Thyroid gland (tissue), 4 donors: ENCODE measurements around the gene TCL1A. TPM values are rescaled to one million over a fixed set of nuclear protein-coding genes. Genes with fewer than 3 reads are reported as not detected.

Experiments
- DNase-seq, 2 donors: peaks; one replicate each; pipeline ENCODE4 v3.0.0-alpha.2; 2019
- H3K27ac ChIP-seq, 3 donors: fragments of 200-600 bp; sonication (generic); 1 replicate in 2 of 3; 2 replicates in 1 of 3; pipeline ENCODE4 v1.5.1; 2016 to 2019; ENCODE audit warnings: mild to moderate bottlenecking in 1 of 3, moderate library complexity in 1 of 3
- H3K27me3 ChIP-seq: fragments of 200-600 bp; sonication (generic); one replicate; pipeline ENCODE4 v1.5.1; 2019
- H3K36me3 ChIP-seq, 2 donors: fragments of 200-600 bp; sonication (generic); one replicate each; pipeline ENCODE4 v1.5.1; 2016 to 2019
- H3K4me1 ChIP-seq, 2 donors: fragments of 200-600 bp; sonication (generic); one replicate each; pipeline ENCODE4 v1.5.1; 2017 to 2019
- H3K4me3 ChIP-seq, 3 donors: fragments of 200-600 bp; sonication (generic); replicated peaks in 1 of 3; 1 replicate in 2 of 3; 2 replicates in 1 of 3; pipeline ENCODE4 v1.5.1; 2016; ENCODE audit warnings: mild to moderate bottlenecking in 1 of 3
- H3K9me3 ChIP-seq: fragments of 200-600 bp; sonication (generic); one replicate; pipeline ENCODE4 v1.5.1; 2017
- CTCF ChIP-seq, 6 experiments: fragments of 200-600 bp in 3 of 6; fragments of 450-650 bp in 3 of 6; sonication (generic) in 3 of 6; IDR thresholded peaks; one replicate each; pipeline ENCODE4 v1.5.1; 2016 to 2019; ENCODE audit warnings: antibody characterized with exemption in 6 of 6, mild to moderate bottlenecking in 2 of 6, inconsistent platforms in 1 of 6, moderate library complexity in 1 of 6
- POLR2A ChIP-seq, 2 donors: fragments of 450-650 bp; IDR thresholded peaks; one replicate each; pipeline ENCODE4 v1.6.1; 2017; ENCODE audit warnings: antibody characterized with exemption in 2 of 2, mild to moderate bottlenecking in 2 of 2, moderate library complexity in 1 of 2
- WGBS, 2 donors: methylation state at CpG; one replicate each; pipeline ENCODE4 v1.1.5; 2017; 5-methylcytosine and 5-hydroxymethylcytosine counted together
- intact Hi-C: fragments of 100-400 bp; cut with DNase I; formaldehyde crosslinking; loops from one replicate; pipeline ENCODE4 v1.15.1; 2023
- total RNA-seq, 4 donors: library from RNA; depleted of rRNA; stranded (reverse); fragments of >200 nt; gene quantifications; one replicate each; pipeline ENCODE4 v1.2.3, GENCODE V29; 2016

The TCL1A gene
- total RNA-seq, 4 donors from 2014 or later, result not detected

- DNase-seq, result no peak
- intact Hi-C loops, result no loop called here
- 76 to 96% methylated on average over 4 of the region's 5 CpGs for WGBS, 2 donors
- H3K27ac ChIP-seq, result no peak overlapping the region
- H3K4me1 ChIP-seq, result no peaks in the 10 kb centered on the region
- H3K4me3 ChIP-seq, result no peak overlapping the region
- TF ChIP-seq CTCF (IDR thresholded peaks at IDR 0.05) (no peak), POLR2A (IDR thresholded peaks at IDR 0.05) (no peak)
- H3K9me3 ChIP-seq, result no peaks in the 10 kb centered on the region
- no peaks in the 10 kb centered on the region for H3K27me3 ChIP-seq
- H3K36me3 ChIP-seq, result no peaks in the 10 kb centered on the region
Observed at GRCh38 chr14:95695051-95695450, 18.9 kb downstream of the TCL1A start.

- no peak overlapping the region for H3K4me3 ChIP-seq
- no peaks in the 10 kb centered on the region for H3K9me3 ChIP-seq
- H3K27ac ChIP-seq, result no peak overlapping the region
- no peak for DNase-seq
- intact Hi-C loops, result no loop called here
- WGBS, 2 donors, result 91% methylated on average over 4 of the region's 4 CpGs; no CpG with 5 or more reads in 1 of the 2 donors
- H3K36me3 ChIP-seq, result no peaks in the 10 kb centered on the region
- no peaks in the 10 kb centered on the region for H3K4me1 ChIP-seq
- TF ChIP-seq CTCF (IDR thresholded peaks at IDR 0.05) (no peak), POLR2A (IDR thresholded peaks at IDR 0.05) (no peak)
- no peaks in the 10 kb centered on the region for H3K27me3 ChIP-seq
Observed at GRCh38 chr14:95692109-95692508, 21.8 kb downstream of the TCL1A start.

GRCh38 chr14:95691591-95691990 lies 22.3 kb downstream of the TCL1A start:
- 95% methylated on average over 8 to 10 of the region's 10 CpGs for WGBS, 2 donors

GRCh38 chr14:95690815-95691214 lies 23.1 kb downstream of the TCL1A start:
- Histone ChIP-seq H3K4me3 (no peak overlapping the region), H3K27ac (no peak overlapping the region), H3K9me3 (no peaks in the 10 kb centered on the region), H3K4me1 (no peaks in the 10 kb centered on the region), H3K36me3 (no peaks in the 10 kb centered on the region), H3K27me3 (no peaks in the 10 kb centered on the region)
- no peak for DNase-seq
- intact Hi-C loops, result no loop called here
- WGBS, 2 donors, result 78 to 86% methylated on average over 10 of the region's 10 CpGs
- TF ChIP-seq CTCF (IDR thresholded peaks at IDR 0.05) (no peak), POLR2A (IDR thresholded peaks at IDR 0.05) (no peak)

More at GRCh38 chr14:95691591-95691990, 22.3 kb downstream of the TCL1A start:
- H3K4me3 ChIP-seq, result no peak overlapping the region
- intact Hi-C loops, result no loop called here
- TF ChIP-seq CTCF (IDR thresholded peaks at IDR 0.05) (no peak), POLR2A (IDR thresholded peaks at IDR 0.05) (no peak)
- H3K27me3 ChIP-seq, result no peaks in the 10 kb centered on the region
- no peak overlapping the region for H3K27ac ChIP-seq
- no peaks in the 10 kb centered on the region for H3K36me3 ChIP-seq
- no peaks in the 10 kb centered on the region for H3K9me3 ChIP-seq
- no peaks in the 10 kb centered on the region for H3K4me1 ChIP-seq
- no peak for DNase-seq

- DNase-seq, result no peak
- H3K27me3 ChIP-seq, result no peaks in the 10 kb centered on the region
- H3K4me1 ChIP-seq, result no peaks in the 10 kb centered on the region
- intact Hi-C loops, result no loop called here
- TF ChIP-seq CTCF (IDR thresholded peaks at IDR 0.05) (no peak), POLR2A (IDR thresholded peaks at IDR 0.05) (no peak)
- no peak overlapping the region for H3K4me3 ChIP-seq
- H3K27ac ChIP-seq, result no peak overlapping the region
- 25 to 33% methylated on average over 5 of the region's 5 CpGs for WGBS, 2 donors
- no peaks in the 10 kb centered on the region for H3K9me3 ChIP-seq
- H3K36me3 ChIP-seq, result no peaks in the 10 kb centered on the region
Observed at GRCh38 chr14:95689441-95689840, 24.5 kb downstream of the TCL1A start.
